Activated B cell treated with CpG ODN at 0.5 μM for 24 hours (primary cell): Measurements from ENCODE around the gene SKA1. TPM values are rescaled to one million over a fixed set of nuclear protein-coding genes. Genes with fewer than 3 reads are reported as not detected.

Source experiments
- ATAC-seq: fragments of 200-7000 bp; cut with Tn5 transposase; one replicate; pipeline ENCODE4 v1.10.0; 2021; ENCODE audit warnings: low read depth, mild to moderate bottlenecking, moderate library complexity
- CTCF ChIA-PET: fragments of 350-600 bp; sonication (Branson Sonifier 250); formaldehyde crosslinking; loops from one replicate; lab custom pipeline; 2021; ENCODE audit warnings: antibody characterized with exemption; lab: Charles Lee
- POLR2A ChIA-PET: fragments of 350-600 bp; sonication (Branson Sonifier 250); formaldehyde crosslinking; loops from one replicate; lab custom pipeline; 2021; ENCODE audit warnings: antibody characterized with exemption; lab: Charles Lee
- DNase-seq: peaks from one replicate; pipeline ENCODE4 v3.0.0; 2022
- H3K27ac Mint-ChIP-seq: one replicate; pipeline ENCODE4 v1.8.0; 2020; ENCODE audit warnings: mixed read lengths
- H3K27me3 Mint-ChIP-seq: one replicate; pipeline ENCODE4 v1.8.0; 2021; ENCODE audit warnings: mixed read lengths
- H3K36me3 Mint-ChIP-seq: one replicate; pipeline ENCODE4 v1.8.0; 2021; ENCODE audit warnings: low read depth, mixed read lengths
- H3K4me1 Mint-ChIP-seq: one replicate; pipeline ENCODE4 v1.8.0; 2021; ENCODE audit warnings: mixed read lengths
- H3K4me3 Mint-ChIP-seq: one replicate; pipeline ENCODE4 v1.8.0; 2020; ENCODE audit warnings: mild to moderate bottlenecking, mixed read lengths
- H3K9me3 Mint-ChIP-seq: one replicate; pipeline ENCODE4 v1.8.0; 2020; ENCODE audit warnings: mixed read lengths
- CTCF ChIP-seq: fragments of 200-600 bp; IDR thresholded peaks from one replicate; pipeline ENCODE4 v1.8.0; 2022; ENCODE audit warnings: antibody characterized with exemption, mild to moderate bottlenecking
- intact Hi-C: fragments of 100-400 bp; cut with micrococcal nuclease; formaldehyde crosslinking; loops from one replicate; pipeline ENCODE4 v1.15.1; 2024
- total RNA-seq: library from RNA; stranded (reverse); gene quantifications from 2 replicates; pipeline ENCODE4 v1.2.3, GENCODE V29; 2022

Gene SKA1
- total RNA-seq, 1 donor from 2014 or later, result 0.71 TPM

DNA sequence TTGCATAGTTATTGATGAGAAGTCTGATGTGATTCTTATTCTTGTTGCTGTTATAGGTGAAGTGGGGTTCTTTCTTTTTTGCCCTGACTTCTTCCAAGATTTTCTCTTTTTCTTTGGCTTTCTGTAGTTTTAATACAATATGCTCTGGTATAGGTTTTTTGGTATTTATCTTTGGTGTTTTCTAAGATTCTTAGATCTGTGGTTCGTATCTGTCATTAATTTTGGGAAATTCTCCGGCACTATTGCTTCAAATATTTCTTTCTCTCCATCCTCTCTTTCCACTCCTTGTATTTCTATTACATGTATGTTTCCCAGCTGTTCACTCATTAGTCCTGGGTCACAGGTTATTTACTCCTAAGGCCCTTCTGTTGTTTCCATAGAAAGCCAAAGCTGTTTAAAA lies 43.8 kb downstream of the SKA1 start:
- POLR2A ChIA-PET, result no interaction called here
- no peak overlapping the region for H3K27ac Mint-ChIP-seq
- DNase-seq (no peak), ATAC-seq (no peak)
- CTCF ChIA-PET, result no interaction called here
- H3K36me3 Mint-ChIP-seq, result no peaks in the 10 kb centered on the region
- no peak for TF ChIP-seq CTCF
- intact Hi-C loops, result no loop called here
- no peaks in the 10 kb centered on the region for H3K4me1 Mint-ChIP-seq
- peaks cover 21% of the 10 kb centered on the region for H3K27me3 Mint-ChIP-seq
- no peak overlapping the region for H3K4me3 Mint-ChIP-seq
- peaks cover 9% of the 10 kb centered on the region for H3K9me3 Mint-ChIP-seq

- Mint-ChIP-seq H3K9me3 (peaks cover 17% of the 10 kb centered on the region), H3K27ac (no peak overlapping the region), H3K36me3 (no peaks in the 10 kb centered on the region), H3K27me3 (peaks cover 18% of the 10 kb centered on the region), H3K4me3 (no peak overlapping the region), H3K4me1 (no peaks in the 10 kb centered on the region)
- DNase-seq (no peak), ATAC-seq (no peak)
- CTCF ChIA-PET, result no interaction called here
- POLR2A ChIA-PET, result no interaction called here
- no peak for TF ChIP-seq CTCF
- intact Hi-C loops, result no loop called here
Measured at GRCh38 chr18:50422286-50422898, 47.5 kb downstream of the SKA1 start.

GRCh38 chr18:50424877-50425690 lies 50.2 kb downstream of the SKA1 start:
- no peaks in the 10 kb centered on the region for H3K4me1 Mint-ChIP-seq

GRCh38 chr18:50427896-50428295 lies 53.0 kb downstream of the SKA1 start:
- POLR2A ChIA-PET, result no interaction called here
- Mint-ChIP-seq H3K9me3 (peaks cover 9% of the 10 kb centered on the region), H3K27me3 (peaks cover 14% of the 10 kb centered on the region), H3K36me3 (no peaks in the 10 kb centered on the region), H3K27ac (no peak overlapping the region), H3K4me1 (no peaks in the 10 kb centered on the region), H3K4me3 (no peak overlapping the region)
- CTCF ChIA-PET, result interaction anchor here (1.2 to 2.4 kb wide), 3 partner anchors 13 to 917 kb away, joined by 4 to 13 read pairs (median 7); no protein-coding TSS in a partner anchor
- no peak for TF ChIP-seq CTCF
- intact Hi-C loops, result loop anchor here (5.0 kb wide), 4 partner anchors 71 to 1981 kb away; no protein-coding TSS in a partner anchor
- DNase-seq (no peak), ATAC-seq (no peak)

More at GRCh38 chr18:50424877-50425690, 50.2 kb downstream of the SKA1 start:
- no peak for ATAC-seq
- no peak for DNase-seq
- Mint-ChIP-seq H3K9me3 (peaks cover 9% of the 10 kb centered on the region), H3K4me3 (no peak overlapping the region), H3K36me3 (no peaks in the 10 kb centered on the region), H3K27me3 (peaks cover 20% of the 10 kb centered on the region), H3K27ac (no peak overlapping the region)
- CTCF ChIA-PET, result no interaction called here
- POLR2A ChIA-PET, result no interaction called here
- TF ChIP-seq CTCF, result no peak
- intact Hi-C loops, result loop anchor here (5.0 kb wide), 4 partner anchors 68 to 1978 kb away; no protein-coding TSS in a partner anchor

GRCh38 chr18:50428531-50429206 lies 53.8 kb downstream of the SKA1 start:
- ATAC-seq (no peak), DNase-seq (no peak)
- peaks cover 8% of the 10 kb centered on the region for H3K9me3 Mint-ChIP-seq
- CTCF ChIA-PET, result interaction anchor here (0.6 to 2.4 kb wide), 10 partner anchors 12 to 1612 kb away, joined by 3 to 13 read pairs (median 4); no protein-coding TSS in a partner anchor
- H3K36me3 Mint-ChIP-seq, result no peaks in the 10 kb centered on the region
- TF ChIP-seq CTCF, result no peak
- H3K27me3 Mint-ChIP-seq, result peaks cover 7% of the 10 kb centered on the region
- no peak overlapping the region for H3K27ac Mint-ChIP-seq
- H3K4me3 Mint-ChIP-seq, result no peak overlapping the region
- intact Hi-C loops, result loop anchor here (1.0 to 5.0 kb wide), 7 partner anchors 71 to 1981 kb away; no protein-coding TSS in a partner anchor
- no peaks in the 10 kb centered on the region for H3K4me1 Mint-ChIP-seq
- POLR2A ChIA-PET, result no interaction called here
